ENCODE data around the gene TMEM9.

DNA sequence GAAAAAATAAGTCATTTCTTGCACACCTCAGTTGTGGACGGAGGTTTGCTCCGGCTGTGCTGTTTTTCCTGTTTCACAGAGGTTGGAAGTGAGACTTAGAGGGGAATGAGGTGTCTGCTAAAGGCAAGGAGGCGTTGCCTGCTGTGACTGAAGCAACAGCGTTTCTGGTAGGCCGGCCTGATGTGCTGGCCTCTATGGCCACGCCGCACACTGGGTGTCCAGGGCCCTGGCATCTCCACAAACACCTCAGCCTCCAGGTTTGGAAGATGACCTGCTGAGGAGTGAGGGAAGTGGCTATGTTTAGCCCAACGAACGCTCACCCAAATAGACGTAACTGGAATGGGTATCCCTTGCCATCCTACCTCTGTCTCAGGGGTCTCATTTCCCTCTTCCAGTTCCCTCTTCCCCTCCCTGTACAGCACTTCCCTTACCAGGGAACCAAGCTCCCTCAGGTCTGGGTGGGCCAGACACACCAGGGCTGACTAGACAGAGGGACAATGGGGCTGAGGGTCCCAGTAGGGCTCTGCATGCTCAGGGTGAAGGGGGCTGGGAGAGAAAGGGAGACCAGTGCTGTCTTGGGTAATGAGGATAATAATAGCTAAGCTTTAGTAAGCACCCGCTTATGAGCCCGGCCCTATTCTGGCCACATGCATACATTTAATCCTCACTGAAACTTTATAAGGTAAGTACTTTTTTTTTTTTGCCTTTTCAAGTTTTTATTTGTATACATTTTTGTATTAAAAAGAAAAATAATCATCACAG lies 53.9 kb downstream of the TMEM9 start:
- TF ChIP-seq EZH2 (IDR thresholded peaks at IDR 0.05; ENCODE audit: borderline replicate concordance, low read depth, low read length, severe bottlenecking), result no peak
- no peak for TF ChIP-seq CTCF (IDR thresholded peaks at IDR 0.05; ENCODE audit: extremely low read depth in 1 of 2, insufficient read depth in 1 of 2, low read depth in 1 of 2, low read length in 2 of 2)
- no peak for TF ChIP-seq POLR2AphosphoS5 (IDR thresholded peaks at IDR 0.05; ENCODE audit: insufficient read depth, low read depth, low read length)
- no peak for TF ChIP-seq JUN (IDR thresholded peaks at IDR 0.05; ENCODE audit: borderline replicate concordance, insufficient read depth, insufficient read length, low read depth)
- TF ChIP-seq MYC (IDR thresholded peaks at IDR 0.05; ENCODE audit: low read depth, low read length), result no peak
